Amniotic stem cell (primary cell): Measurements from ENCODE around the gene LAMTOR3.

Experiments used
- DNase-seq: peaks from one replicate; lab custom pipeline; 2025; lab: John Stamatoyannopoulos, UW

Gene LAMTOR3

GRCh38 chr4:99861120-99861905 lies 32.9 kb downstream of the LAMTOR3 start:
- no peak for DNase-seq

DNA sequence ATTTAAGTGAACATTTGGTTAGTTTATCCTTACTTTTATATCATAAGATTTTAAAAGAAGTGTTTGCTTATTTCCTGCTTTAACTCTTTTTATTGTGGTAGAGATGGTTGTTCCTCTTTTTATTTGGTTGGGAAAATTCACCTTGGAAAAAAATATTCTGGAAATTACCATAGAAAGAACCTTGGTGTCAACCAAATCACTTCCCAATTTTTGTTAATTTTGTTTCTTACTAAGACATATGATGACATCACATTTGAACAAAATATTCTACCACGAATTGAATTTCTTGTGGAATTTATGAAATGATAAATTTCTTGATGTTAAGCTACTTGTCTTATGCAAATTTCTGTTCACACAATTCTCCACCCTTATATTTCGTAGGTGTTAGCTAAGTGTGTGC lies 33.7 kb downstream of the LAMTOR3 start:
- no peak for DNase-seq

DNA sequence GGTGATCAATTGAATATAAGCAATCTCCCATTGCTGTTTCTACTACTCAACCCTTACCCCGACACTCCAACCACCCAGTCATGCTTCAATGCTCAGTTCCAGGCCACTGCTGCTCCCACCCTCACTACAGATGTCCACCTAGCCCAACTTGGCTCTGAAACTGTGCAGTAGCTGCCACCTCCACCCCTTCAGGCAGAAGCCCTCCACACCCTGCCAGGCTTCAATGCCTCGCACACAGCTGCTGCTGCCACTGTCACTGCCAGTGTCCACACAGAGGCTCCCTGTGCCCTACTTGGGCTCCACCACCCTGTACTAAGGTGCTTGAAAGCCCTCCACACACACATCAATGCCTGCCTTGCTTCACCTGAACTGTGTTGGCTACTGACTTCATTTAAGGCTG lies 34.6 kb downstream of the LAMTOR3 start:
- DNase-seq, result no peak

- no peak for DNase-seq
Measured at GRCh38 chr4:99857307-99857706, 36.9 kb downstream of the LAMTOR3 start.

DNA sequence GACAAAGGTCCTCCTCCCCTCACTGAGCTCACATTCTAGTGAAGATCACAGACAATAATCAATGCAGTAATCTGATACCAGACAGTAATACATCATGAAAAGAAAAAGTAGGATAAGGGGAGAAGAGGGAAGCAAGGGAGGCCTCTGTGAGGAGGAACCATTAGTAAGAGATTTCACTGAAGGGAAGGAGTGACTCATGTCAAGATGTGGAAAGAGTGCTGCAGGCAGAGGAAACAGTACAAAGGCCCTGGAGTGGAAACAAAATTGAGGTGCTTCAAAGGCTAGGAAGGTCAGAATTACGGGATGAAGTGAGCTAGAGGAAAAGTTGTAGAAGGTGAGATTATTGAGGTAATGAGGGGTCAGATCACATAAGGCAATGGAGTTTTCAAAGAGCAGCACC lies 38.1 kb downstream of the LAMTOR3 start:
- peak; percentile 0 for DNase-seq

- no peak for DNase-seq
Measured at GRCh38 chr4:99855678-99856077, 38.5 kb downstream of the LAMTOR3 start.

GRCh38 chr4:99853999-99854398 lies 40.2 kb downstream of the LAMTOR3 start:
- DNase-seq, result no peak

GRCh38 chr4:99853190-99853589 lies 41.0 kb downstream of the LAMTOR3 start:
- no peak for DNase-seq

- no peak for DNase-seq
Measured at GRCh38 chr4:99852199-99852749, 42.0 kb downstream of the LAMTOR3 start.

GRCh38 chr4:99848591-99849001 lies 45.6 kb downstream of the LAMTOR3 start:
- DNase-seq, result no peak

- no peak for DNase-seq
Measured at GRCh38 chr4:99847362-99847976, 46.8 kb downstream of the LAMTOR3 start.

DNA sequence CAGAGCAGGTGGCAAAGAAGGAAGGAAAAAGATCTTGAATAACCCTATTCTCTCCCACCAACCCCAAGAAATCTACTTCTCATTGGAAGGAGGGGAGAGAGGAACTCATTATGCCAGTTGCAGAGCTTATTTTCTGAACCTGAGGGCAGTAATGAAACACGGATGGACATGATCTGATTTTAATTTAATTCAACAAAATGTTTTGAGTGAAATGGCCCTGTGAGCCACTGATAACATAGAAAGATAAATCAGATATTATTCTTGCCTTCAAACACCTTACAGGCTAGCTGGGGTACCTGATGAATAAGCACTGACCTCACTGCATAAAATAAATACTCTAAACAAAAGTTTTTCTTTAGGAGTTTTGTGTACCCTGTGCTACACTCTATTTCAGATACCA lies 47.3 kb downstream of the LAMTOR3 start:
- DNase-seq, result no peak

- no peak for DNase-seq
Measured at GRCh38 chr4:99845708-99846469, 48.3 kb downstream of the LAMTOR3 start.

DNA sequence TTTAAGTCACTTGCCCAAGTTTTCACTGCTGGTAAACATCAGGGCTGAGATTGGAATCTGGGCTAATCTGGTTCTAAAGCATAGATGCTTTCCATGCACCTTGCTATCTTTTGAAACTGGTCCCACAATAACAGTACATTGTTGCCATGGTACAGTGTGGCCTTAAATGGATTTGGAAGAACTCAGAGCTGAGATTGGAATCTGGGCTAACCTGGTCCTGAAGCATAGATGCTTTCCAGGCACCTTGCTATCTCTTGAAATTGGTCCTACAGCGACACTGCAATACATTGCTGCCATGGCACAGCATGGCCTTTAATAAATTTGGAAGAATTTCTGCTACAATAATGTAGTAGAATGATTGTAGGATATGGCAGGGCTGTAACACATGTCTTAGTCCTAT lies 49.0 kb downstream of the LAMTOR3 start:
- no peak for DNase-seq

GRCh38 chr4:99844048-99844447 lies 50.2 kb downstream of the LAMTOR3 start:
- DNase-seq, result no peak

- no peak for DNase-seq
Measured at GRCh38 chr4:99843413-99843812, 50.8 kb downstream of the LAMTOR3 start.

GRCh38 chr4:99841129-99841528 lies 53.1 kb downstream of the LAMTOR3 start:
- no peak for DNase-seq

DNA sequence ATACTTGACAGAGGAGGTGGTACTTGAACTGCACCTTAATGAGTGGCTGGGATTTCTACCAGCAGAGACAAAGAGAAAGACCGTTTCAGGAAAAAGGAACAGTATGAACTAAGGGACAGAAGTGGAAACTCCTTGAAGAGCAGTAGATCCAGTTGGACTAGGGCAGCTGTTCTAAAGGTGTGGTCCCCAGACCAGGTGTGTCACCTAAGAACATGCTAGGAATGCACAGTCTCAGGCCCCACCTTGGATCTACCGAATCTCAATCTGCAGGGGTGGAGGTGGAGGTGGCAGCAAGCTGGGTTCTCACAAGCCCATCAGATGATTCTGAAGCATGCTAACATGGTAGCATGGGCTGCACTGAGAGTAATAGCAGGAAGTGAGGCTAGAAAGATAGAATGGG lies 55.3 kb downstream of the LAMTOR3 start:
- DNase-seq, result no peak

GRCh38 chr4:99835942-99836341 lies 58.3 kb downstream of the LAMTOR3 start:
- DNase-seq, result no peak

DNA sequence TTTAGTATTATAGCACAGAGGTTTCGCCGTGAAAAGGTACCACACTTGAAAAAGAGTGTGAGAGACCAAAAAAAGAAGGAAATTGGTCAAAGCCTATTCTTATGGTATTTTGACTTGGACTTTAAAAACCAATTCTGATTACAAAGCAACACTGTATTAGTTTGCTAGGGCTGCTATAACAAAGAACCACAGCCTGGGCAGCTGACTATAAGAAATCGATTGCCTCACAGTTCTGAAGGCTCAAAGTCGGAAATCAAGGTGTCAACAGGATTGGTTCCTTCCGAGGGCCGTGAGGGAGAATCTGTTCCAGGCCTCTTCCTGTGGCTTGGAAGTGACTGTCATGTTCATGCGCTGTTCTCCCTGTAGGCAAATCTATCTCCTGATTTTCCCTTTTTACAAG lies 59.7 kb downstream of the LAMTOR3 start:
- no peak for DNase-seq

DNA sequence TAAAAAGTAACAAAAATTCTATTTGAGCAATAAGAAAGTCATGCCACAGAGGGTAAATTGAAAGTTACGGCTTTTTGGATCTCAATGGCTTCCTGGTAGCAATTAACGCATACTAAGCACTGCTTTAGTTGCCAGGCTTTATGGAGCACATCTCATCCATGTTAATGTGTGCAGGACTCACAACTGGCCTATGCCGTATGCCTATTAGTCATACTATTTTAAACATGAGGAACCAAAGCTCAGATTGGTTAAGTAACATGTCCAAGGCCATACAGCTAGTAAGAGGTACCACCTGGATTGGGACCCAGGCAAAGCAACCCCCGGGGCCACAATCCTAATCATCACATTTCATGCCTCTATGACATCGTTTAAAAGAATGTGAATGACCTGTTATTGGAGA lies 60.5 kb downstream of the LAMTOR3 start:
- no peak for DNase-seq

DNA sequence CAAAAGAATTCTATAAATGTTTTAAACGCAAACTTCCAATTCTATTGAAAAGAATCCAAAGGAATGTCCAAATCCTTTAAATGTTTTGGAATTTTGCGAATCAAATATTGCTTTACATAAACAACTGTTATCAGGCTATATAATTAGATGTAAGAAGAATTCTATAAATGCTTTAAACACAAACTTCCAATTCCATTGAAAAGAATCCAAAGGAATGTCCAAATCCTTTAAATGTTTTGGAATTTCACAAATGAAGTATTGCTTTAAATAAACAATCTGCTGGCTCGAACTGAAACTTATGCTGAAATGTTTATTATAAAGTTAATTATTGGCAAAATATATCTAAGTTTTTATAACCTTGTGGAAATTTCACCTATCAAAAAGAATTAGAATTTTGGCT lies 61.5 kb downstream of the LAMTOR3 start:
- no peak for DNase-seq

DNA sequence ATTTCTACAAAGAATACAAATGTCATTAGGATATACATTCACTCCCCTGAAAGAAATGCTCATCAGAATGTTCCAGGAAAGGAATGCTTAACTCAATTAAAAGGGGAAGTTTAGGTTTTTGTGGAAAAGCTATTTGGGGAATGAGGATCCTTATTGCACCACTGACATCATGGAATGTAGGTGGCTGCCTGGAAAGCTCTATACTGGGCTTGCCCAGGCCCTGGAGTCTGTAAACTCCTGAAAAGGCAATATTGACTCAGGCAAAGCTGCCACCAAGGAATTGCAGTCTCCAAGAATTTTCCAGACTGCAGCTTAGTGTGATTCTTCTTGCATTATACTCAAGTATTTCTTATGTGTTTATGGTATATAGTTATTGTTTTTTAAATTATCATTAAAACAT lies 61.9 kb downstream of the LAMTOR3 start:
- no peak for DNase-seq
